Activated effector memory CD4-positive, alpha-beta T cell treated with Interleukin-2 at 50 U/mL for 16 hours (primary cell): ENCODE data around the gene DNMT3A.

Experiments used
- DNase-seq: peaks from one replicate; pipeline ENCODE4 v3.0.0-alpha.2; 2020

DNMT3A gene

GRCh38 chr2:25323610-25324189, 18.0 kb downstream of the DNMT3A start:
- no peak for DNase-seq

GRCh38 chr2:25323042-25323514, 18.6 kb downstream of the DNMT3A start:
- DNase-seq, result peak; percentile 54

- DNase-seq, result no peak
Measured at GRCh38 chr2:25322312-25322711, 19.4 kb downstream of the DNMT3A start.

GRCh38 chr2:25320077-25320476, 21.6 kb downstream of the DNMT3A start:
- DNase-seq, result no peak

GRCh38 chr2:25316101-25316500, 25.6 kb downstream of the DNMT3A start:
- no peak for DNase-seq

GRCh38 chr2:25315316-25315680, 26.4 kb downstream of the DNMT3A start:
- no peak for DNase-seq

- peak; percentile 59 for DNase-seq
Measured at GRCh38 chr2:25314514-25315315, 27.0 kb downstream of the DNMT3A start.

- no peak for DNase-seq
Measured at GRCh38 chr2:25313711-25314513, 27.8 kb downstream of the DNMT3A start.

GRCh38 chr2:25312958-25313710, 28.6 kb downstream of the DNMT3A start:
- DNase-seq, result no peak

GRCh38 chr2:25311865-25312575, 29.7 kb downstream of the DNMT3A start:
- DNase-seq, result no peak

GRCh38 chr2:25310965-25311864, 30.5 kb downstream of the DNMT3A start:
- no peak for DNase-seq

- no peak for DNase-seq
Measured at GRCh38 chr2:25310709-25310964, 31.1 kb downstream of the DNMT3A start.

GRCh38 chr2:25309402-25309801, 32.3 kb downstream of the DNMT3A start:
- DNase-seq, result peak; percentile 34

GRCh38 chr2:25308599-25308998, 33.1 kb downstream of the DNMT3A start:
- no peak for DNase-seq

- no peak for DNase-seq
Measured at GRCh38 chr2:25307949-25308557, 33.7 kb downstream of the DNMT3A start.

GRCh38 chr2:25306777-25307368, 34.9 kb downstream of the DNMT3A start:
- no peak for DNase-seq

GRCh38 chr2:25305775-25306174, 36.0 kb downstream of the DNMT3A start:
- no peak for DNase-seq

GRCh38 chr2:25304826-25305596, 36.7 kb downstream of the DNMT3A start:
- DNase-seq, result no peak

- DNase-seq, result no peak
Measured at GRCh38 chr2:25304321-25304720, 37.4 kb downstream of the DNMT3A start.
